Central memory CD8-positive, alpha-beta T cell (primary cell): ENCODE data around the gene TEX264.
A peak's percentile ranks its signal among the peaks of the same experiment; 100 is the strongest.
"Not testable (repeated sequence)": the region's sequence is repeated elsewhere in the genome, so short reads cannot be mapped to it uniquely, and the experiment has no call there.

Experiments
- ATAC-seq: fragments of 150-1000 bp; cut with Tn5 transposase; replicated peaks from 2 replicates; pipeline ENCODE4 v1.10.0; 2022; ENCODE audit warnings: mild to moderate bottlenecking, moderate FRiP score, moderate number of reproducible peaks; ENCODE audit not compliant: poor library complexity, severe bottlenecking; ENCODE audit errors: extremely low read depth
- DNase-seq, 2 donors: peaks; one replicate each; pipeline ENCODE4 v3.0.0; 2021; ENCODE audit warnings: low spot score in 2 of 2
- H3K27ac Mint-ChIP-seq: one replicate; pipeline ENCODE4 v1.8.0; 2022; ENCODE audit warnings: low read depth, mild to moderate bottlenecking, moderate library complexity, mixed read lengths
- H3K27me3 Mint-ChIP-seq: one replicate; pipeline ENCODE4 v1.8.0; 2022; ENCODE audit warnings: mixed read lengths
- H3K36me3 Mint-ChIP-seq: one replicate; pipeline ENCODE4 v1.8.0; 2022; ENCODE audit warnings: mild to moderate bottlenecking, moderate library complexity, mixed read lengths; ENCODE audit not compliant: insufficient read depth
- H3K4me1 Mint-ChIP-seq: one replicate; pipeline ENCODE4 v1.8.0; 2022; ENCODE audit warnings: mixed read lengths
- H3K4me3 Mint-ChIP-seq: one replicate; pipeline ENCODE4 v1.8.0; 2022; ENCODE audit warnings: mild to moderate bottlenecking, moderate library complexity, mixed read lengths
- H3K9me3 Mint-ChIP-seq: one replicate; pipeline ENCODE4 v1.8.0; 2022; ENCODE audit warnings: mixed read lengths

The TEX264 gene, protein sequence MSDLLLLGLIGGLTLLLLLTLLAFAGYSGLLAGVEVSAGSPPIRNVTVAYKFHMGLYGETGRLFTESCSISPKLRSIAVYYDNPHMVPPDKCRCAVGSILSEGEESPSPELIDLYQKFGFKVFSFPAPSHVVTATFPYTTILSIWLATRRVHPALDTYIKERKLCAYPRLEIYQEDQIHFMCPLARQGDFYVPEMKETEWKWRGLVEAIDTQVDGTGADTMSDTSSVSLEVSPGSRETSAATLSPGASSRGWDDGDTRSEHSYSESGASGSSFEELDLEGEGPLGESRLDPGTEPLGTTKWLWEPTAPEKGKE

GRCh38 chr3:51670823-51671733, at the start of gene TEX264:
Gene TEX264, plus strand, starts transcription at chr3:51671252. Its CDS starts 3,053 bp downstream, at chr3:51674305.
- H3K27ac Mint-ChIP-seq = peak within 1 kb of the TSS; percentile 90
- ATAC-seq (peak; percentile 84), DNase-seq (peak; percentile 91)
- peak within 1 kb of the TSS; percentile 93 for H3K4me3 Mint-ChIP-seq
- H3K36me3 Mint-ChIP-seq = peaks cover 17% of the 10 kb centered on the region
- H3K9me3 Mint-ChIP-seq = no peaks in the 10 kb centered on the region
- no peaks in the 10 kb centered on the region for H3K27me3 Mint-ChIP-seq
- H3K4me1 Mint-ChIP-seq = peaks cover 60% of the 10 kb centered on the region

GRCh38 chr3:51622413-51622812, 48.6 kb upstream of the TEX264 start:
- H3K4me1 Mint-ChIP-seq = peaks cover 25% of the 10 kb centered on the region
- no peak for DNase-seq
- no peak for ATAC-seq
- H3K27me3 Mint-ChIP-seq = no peaks in the 10 kb centered on the region
- no peaks in the 10 kb centered on the region for H3K9me3 Mint-ChIP-seq
- no peak overlapping the region for H3K4me3 Mint-ChIP-seq
- H3K27ac Mint-ChIP-seq = no peak overlapping the region
- H3K36me3 Mint-ChIP-seq = peaks cover 7% of the 10 kb centered on the region

DNA sequence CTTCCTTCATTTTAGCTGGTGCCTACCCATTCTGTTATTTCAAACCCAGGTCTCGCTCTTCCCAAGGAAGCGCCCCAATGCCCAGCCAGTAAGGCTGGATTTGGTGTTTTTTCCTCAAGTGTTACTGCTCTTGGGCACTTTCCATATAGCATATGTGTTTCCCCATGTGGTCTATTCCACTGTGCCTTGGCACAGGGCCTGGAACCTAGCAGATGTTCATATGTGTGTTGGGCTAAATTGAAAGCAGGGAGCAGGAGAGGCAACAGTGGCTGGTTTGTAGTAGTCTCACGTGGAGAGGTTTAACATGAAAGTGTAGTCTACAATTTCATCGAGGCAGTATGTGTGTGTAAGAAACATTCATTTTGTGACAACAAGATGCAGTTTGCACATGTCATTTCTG, 48.2 kb upstream of the TEX264 start:
- Mint-ChIP-seq H3K4me1 (peaks cover 25% of the 10 kb centered on the region), H3K36me3 (peaks cover 12% of the 10 kb centered on the region), H3K27ac (no peak overlapping the region)

DNA sequence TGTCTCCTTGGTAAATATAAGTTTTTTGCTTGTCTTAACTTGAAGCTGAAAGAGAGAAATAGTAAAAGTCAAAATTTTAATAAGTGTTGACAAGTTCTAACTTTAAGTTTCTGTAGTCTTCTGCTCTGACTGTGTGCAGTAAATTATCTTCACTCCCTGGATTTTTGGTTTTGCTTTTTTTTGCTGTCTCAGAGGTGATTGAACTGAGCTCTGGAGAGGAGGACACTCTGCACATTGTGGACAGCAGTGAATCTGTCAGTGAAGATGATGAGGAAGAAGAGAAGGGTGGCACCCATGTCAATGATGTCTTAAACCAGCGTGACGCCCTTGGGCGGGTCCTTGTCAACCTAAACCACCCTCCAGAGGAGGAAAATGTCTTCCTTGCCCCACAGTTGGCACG, 40.5 kb upstream of the TEX264 start:
- no peak for DNase-seq
- Mint-ChIP-seq H3K9me3 (no peaks in the 10 kb centered on the region), H3K4me1 (no peaks in the 10 kb centered on the region), H3K4me3 (no peak overlapping the region), H3K27ac (no peak overlapping the region), H3K36me3 (peaks cover 50% of the 10 kb centered on the region), H3K27me3 (no peaks in the 10 kb centered on the region)
- ATAC-seq = no peak

More for the DNA sequence above, 48.2 kb upstream of the TEX264 start:
- Mint-ChIP-seq H3K9me3 (no peaks in the 10 kb centered on the region), H3K27me3 (no peaks in the 10 kb centered on the region), H3K4me3 (no peak overlapping the region)
- ATAC-seq (no peak), DNase-seq (no peak)

- Mint-ChIP-seq H3K36me3 (peaks cover 38% of the 10 kb centered on the region), H3K27me3 (no peaks in the 10 kb centered on the region), H3K27ac (no peak overlapping the region), H3K4me3 (no peak overlapping the region), H3K9me3 (no peaks in the 10 kb centered on the region), H3K4me1 (no peaks in the 10 kb centered on the region)
- no peak for ATAC-seq
- DNase-seq = no peak
These were observed 33.7 kb upstream of the TEX264 start for GRCh38 chr3:51637144-51637940.

GRCh38 chr3:51637941-51638471, 33.0 kb upstream of the TEX264 start:
- DNase-seq = no peak

GRCh38 chr3:51642462-51642861, 28.6 kb upstream of the TEX264 start:
- H3K27me3 Mint-ChIP-seq = no peaks in the 10 kb centered on the region
- ATAC-seq (no peak), DNase-seq (no peak)
- no peaks in the 10 kb centered on the region for H3K4me1 Mint-ChIP-seq
- no peak overlapping the region for H3K27ac Mint-ChIP-seq
- no peaks in the 10 kb centered on the region for H3K9me3 Mint-ChIP-seq
- H3K36me3 Mint-ChIP-seq = peaks cover 59% of the 10 kb centered on the region
- H3K4me3 Mint-ChIP-seq = no peak overlapping the region

More at GRCh38 chr3:51637941-51638471, 33.0 kb upstream of the TEX264 start:
- no peak overlapping the region for H3K4me3 Mint-ChIP-seq
- no peaks in the 10 kb centered on the region for H3K9me3 Mint-ChIP-seq
- H3K27ac Mint-ChIP-seq = no peak overlapping the region
- H3K27me3 Mint-ChIP-seq = no peaks in the 10 kb centered on the region
- peaks cover 43% of the 10 kb centered on the region for H3K36me3 Mint-ChIP-seq
- peak; percentile 43 for ATAC-seq
- H3K4me1 Mint-ChIP-seq = no peaks in the 10 kb centered on the region

DNA sequence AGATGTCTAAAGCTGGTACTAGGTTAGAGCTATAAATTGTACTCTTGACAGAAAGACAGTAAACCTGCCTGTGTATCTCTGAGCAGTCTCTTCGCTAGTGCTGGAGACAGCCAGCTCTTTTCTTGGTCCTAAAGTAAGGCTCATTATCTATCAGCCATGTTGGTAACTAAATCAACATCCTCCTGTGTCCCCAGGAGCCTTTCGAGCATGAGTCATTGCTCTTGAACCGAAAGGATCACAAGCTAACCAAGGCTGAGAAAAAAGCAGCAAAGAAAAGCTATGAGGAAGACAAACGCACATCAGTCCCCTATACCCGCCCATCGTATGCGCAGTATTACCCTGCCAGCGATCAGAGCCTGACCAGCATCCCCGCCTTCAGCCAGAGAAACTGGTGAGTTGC, 25.0 kb upstream of the TEX264 start:
- Mint-ChIP-seq H3K27ac (no peak overlapping the region), H3K4me1 (no peaks in the 10 kb centered on the region), H3K9me3 (no peaks in the 10 kb centered on the region), H3K4me3 (no peak overlapping the region), H3K36me3 (peaks cover 62% of the 10 kb centered on the region), H3K27me3 (no peaks in the 10 kb centered on the region)
- ATAC-seq (no peak), DNase-seq (no peak)

GRCh38 chr3:51652103-51652502, 18.9 kb upstream of the TEX264 start:
- DNase-seq, H3K27ac Mint-ChIP-seq, H3K9me3 Mint-ChIP-seq, H3K4me1 Mint-ChIP-seq, H3K27me3 Mint-ChIP-seq, H3K4me3 Mint-ChIP-seq, ATAC-seq: not testable (repeated sequence)
- peaks cover 29% of the 10 kb centered on the region for H3K36me3 Mint-ChIP-seq

DNA sequence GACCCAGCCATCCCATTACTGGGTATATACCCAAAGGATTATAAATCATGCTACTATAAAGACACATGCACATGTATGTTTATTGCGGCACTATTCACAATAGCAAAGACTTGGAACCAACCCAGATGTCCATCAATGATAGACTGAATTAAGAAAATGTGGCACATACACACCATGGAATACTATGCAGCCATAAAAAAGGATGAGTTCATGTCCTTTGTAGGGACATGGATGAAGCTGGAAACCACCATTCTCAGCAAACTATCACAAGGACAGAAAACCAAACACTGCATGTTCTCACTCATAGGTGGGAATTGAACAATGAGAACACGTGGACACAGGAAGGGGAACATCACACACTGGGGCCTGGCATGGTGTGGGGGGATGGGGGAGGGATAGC, 17.6 kb upstream of the TEX264 start:
- not testable (repeated sequence) for H3K27me3 Mint-ChIP-seq, H3K4me1 Mint-ChIP-seq, H3K9me3 Mint-ChIP-seq, H3K4me3 Mint-ChIP-seq, DNase-seq, ATAC-seq, H3K27ac Mint-ChIP-seq
- peaks cover 28% of the 10 kb centered on the region for H3K36me3 Mint-ChIP-seq

GRCh38 chr3:51657234-51657633, 13.8 kb upstream of the TEX264 start:
- H3K36me3 Mint-ChIP-seq = peaks cover 42% of the 10 kb centered on the region
- no peaks in the 10 kb centered on the region for H3K27me3 Mint-ChIP-seq
- DNase-seq = no peak

GRCh38 chr3:51659942-51660341, 11.1 kb upstream of the TEX264 start:
- DNase-seq (no peak), ATAC-seq (no peak)
- H3K27ac Mint-ChIP-seq = no peak overlapping the region
- no peak overlapping the region for H3K4me3 Mint-ChIP-seq
- H3K4me1 Mint-ChIP-seq = no peaks in the 10 kb centered on the region
- H3K9me3 Mint-ChIP-seq = no peaks in the 10 kb centered on the region
- H3K27me3 Mint-ChIP-seq = no peaks in the 10 kb centered on the region
- H3K36me3 Mint-ChIP-seq = peaks cover 52% of the 10 kb centered on the region

More at GRCh38 chr3:51657234-51657633, 13.8 kb upstream of the TEX264 start:
- Mint-ChIP-seq H3K4me1 (no peaks in the 10 kb centered on the region), H3K4me3 (no peak overlapping the region), H3K9me3 (no peaks in the 10 kb centered on the region), H3K27ac (no peak overlapping the region)
- ATAC-seq = no peak
